Mesodermal cell (in vitro differentiated cells): ENCODE data around the gene B4GALT1. TPM values are rescaled to one million over a fixed set of nuclear protein-coding genes. Genes with fewer than 3 reads are reported as not detected.

Experiments used
- H3K27ac ChIP-seq: 2 replicates; pipeline ENCODE4 v1.7.0; 2013; ENCODE audit warnings: mild to moderate bottlenecking, low read depth, low read length, moderate library complexity; ENCODE audit not compliant: severe bottlenecking
- H3K36me3 ChIP-seq: 2 replicates; pipeline ENCODE4 v1.7.1; 2013; ENCODE audit warnings: mild to moderate bottlenecking, low read length, moderate library complexity; ENCODE audit not compliant: control insufficient read depth, insufficient read depth
- H3K4me1 ChIP-seq: one replicate; pipeline ENCODE4 v1.7.1; 2013; ENCODE audit warnings: mild to moderate bottlenecking, low read length; ENCODE audit not compliant: insufficient read depth, control insufficient read depth, poor library complexity, severe bottlenecking
- H3K4me3 ChIP-seq: 2 replicates; pipeline ENCODE4 v1.7.0; 2013; ENCODE audit warnings: low read length, control low read depth, mild to moderate bottlenecking; ENCODE audit not compliant: insufficient read depth, poor library complexity, severe bottlenecking; ENCODE audit errors: extremely low read depth
- H3K9me3 ChIP-seq: 2 replicates; pipeline ENCODE4 v1.7.1; 2013; ENCODE audit warnings: mild to moderate bottlenecking, low read length, moderate library complexity; ENCODE audit not compliant: control insufficient read depth
- WGBS, 2 experiments: methylation state at CpG; one replicate each; pipeline ENCODE4 v1.1.5; 2013; ENCODE audit warnings: missing lambda C conversion rate in 2 of 2; ENCODE audit not compliant: insufficient coverage in 2 of 2; 5-methylcytosine and 5-hydroxymethylcytosine counted together
- polyA plus RNA-seq, 2 experiments: library from polyadenylated mRNA; stranded (reverse); fragments of 50-300 nt; gene quantifications; one replicate each; pipeline ENCODE4 v1.2.3, GENCODE V29; 2013

Gene B4GALT1
- 54.7 TPM for polyA plus RNA-seq (2013, experiment 1 of 2)
- polyA plus RNA-seq (2013, experiment 2 of 2), result 52.2 TPM

GRCh38 chr9:33167084-33167971, at the start of gene B4GALT1:
TSS of gene B4GALT1 (minus strand) at chr9:33167336. CDS start at chr9:33167169, 167 bp downstream.
- Histone ChIP-seq H3K4me1 (peaks cover 41% of the 10 kb centered on the region), H3K27ac (peak within 1 kb of the TSS; percentile 80)
- 1 to 9% methylated on average over 48 to 62 of the region's 101 CpGs for WGBS, 2 experiments

GRCh38 chr9:33211695-33212393, 44.7 kb upstream of the B4GALT1 start:
- Histone ChIP-seq H3K9me3 (no peaks in the 10 kb centered on the region), H3K4me3 (no peak overlapping the region), H3K4me1 (peaks cover 7% of the 10 kb centered on the region), H3K36me3 (no peaks in the 10 kb centered on the region), H3K27ac (peak overlapping the region; percentile 64)
- WGBS, 2 experiments, result 0 to 70% methylated on average over 1 to 2 of the region's 3 CpGs

More at GRCh38 chr9:33167084-33167971, at the start of gene B4GALT1:
- H3K9me3 ChIP-seq, result no peaks in the 10 kb centered on the region
- no peaks in the 10 kb centered on the region for H3K36me3 ChIP-seq
- H3K4me3 ChIP-seq, result peak within 1 kb of the TSS; percentile 70

DNA sequence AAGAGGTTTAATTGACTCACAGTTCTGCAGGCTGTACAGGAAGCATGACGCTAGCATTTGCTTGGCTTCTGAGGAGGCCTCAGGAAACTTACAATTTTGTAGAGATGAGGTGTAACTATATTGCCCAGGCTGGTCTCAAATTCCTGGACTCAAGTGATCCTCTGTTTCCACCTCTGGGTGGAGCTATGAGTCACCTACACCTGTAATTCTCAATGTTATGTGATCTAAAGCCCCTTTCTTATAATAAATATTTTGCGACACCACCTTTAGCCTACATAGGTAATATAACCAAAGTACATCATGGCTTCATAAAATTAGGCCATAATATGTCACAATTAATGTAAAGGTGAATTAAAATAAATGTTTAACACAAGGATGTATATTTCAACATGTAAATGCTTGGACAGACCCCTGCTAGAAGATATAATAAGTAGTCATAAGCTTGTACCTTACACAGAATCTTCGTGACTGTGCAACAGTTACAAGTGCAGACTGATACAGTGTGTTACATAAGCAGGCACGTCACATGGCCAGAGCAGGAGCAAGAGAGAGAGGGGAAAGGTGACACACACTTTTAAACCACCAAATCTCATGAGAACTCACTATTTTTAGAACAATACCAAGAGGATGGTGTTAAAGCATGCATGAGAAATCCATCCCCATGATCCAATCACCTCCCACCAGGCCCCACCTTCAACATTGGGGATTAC, 43.0 kb upstream of the B4GALT1 start:
- Histone ChIP-seq H3K4me3 (no peak overlapping the region), H3K36me3 (no peaks in the 10 kb centered on the region), H3K9me3 (no peaks in the 10 kb centered on the region), H3K4me1 (peaks cover 7% of the 10 kb centered on the region), H3K27ac (no peak overlapping the region)
- 77% methylated on average over 2 of the region's 4 CpGs; no CpG with 5 or more reads in 1 of the 2 experiments for WGBS, 2 experiments

DNA sequence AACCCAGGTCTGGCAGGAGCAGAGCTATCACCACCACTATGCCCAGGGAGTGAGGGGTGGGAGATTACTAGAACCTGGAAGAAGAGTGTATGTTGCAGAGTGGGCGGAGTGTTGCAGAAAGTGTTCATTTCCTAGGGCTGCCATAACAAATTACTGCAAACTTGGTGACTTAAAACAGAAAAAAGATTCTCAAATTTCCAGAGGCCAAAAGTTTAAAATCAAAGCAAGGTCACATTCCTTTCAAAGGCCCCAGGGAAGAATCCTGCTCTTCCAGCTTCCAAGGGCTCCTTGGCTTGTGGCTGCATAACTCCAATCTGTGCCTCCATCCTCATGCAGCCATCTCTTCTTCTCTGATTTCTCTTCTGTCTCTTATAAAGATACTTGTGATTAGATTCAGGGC, 42.3 kb upstream of the B4GALT1 start:
- 100% methylated on average over 1 of the region's 1 CpG; no CpG with 5 or more reads in 1 of the 2 experiments for WGBS, 2 experiments
- Histone ChIP-seq H3K36me3 (no peaks in the 10 kb centered on the region), H3K9me3 (no peaks in the 10 kb centered on the region), H3K27ac (no peak overlapping the region), H3K4me1 (peaks cover 7% of the 10 kb centered on the region), H3K4me3 (no peak overlapping the region)

DNA sequence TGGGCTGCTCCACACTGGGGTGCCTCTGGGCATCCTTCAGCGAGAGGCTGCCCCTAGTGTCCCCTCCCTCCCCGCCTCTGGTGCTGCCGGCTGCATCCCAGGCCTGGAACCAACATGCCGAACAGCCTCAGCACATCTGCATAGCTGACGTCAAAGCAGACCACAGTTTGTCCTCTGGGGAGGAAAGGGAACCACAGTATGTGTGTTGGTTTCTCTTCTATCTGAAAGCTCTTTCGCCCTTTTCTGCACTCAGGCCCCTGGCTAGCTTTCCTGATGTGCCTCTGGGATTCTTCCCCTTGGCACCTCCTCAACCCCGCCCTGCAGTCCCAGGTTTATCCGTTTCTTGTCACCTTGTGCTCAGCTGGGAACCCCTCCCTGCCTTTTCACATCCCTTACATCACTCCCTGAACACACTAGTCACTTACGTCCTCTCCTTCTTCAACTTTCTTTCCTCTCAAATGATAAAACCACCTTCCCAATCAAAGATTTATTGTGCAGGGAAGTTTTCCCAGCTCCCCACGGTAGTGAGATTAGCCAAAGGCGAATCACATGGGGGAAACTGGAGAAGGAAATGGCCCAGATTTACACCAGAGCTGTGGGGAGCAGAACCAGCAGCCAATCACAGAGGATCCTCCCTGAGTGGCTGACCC, 35.5 kb upstream of the B4GALT1 start:
- 68% methylated on average over 9 to 10 of the region's 11 CpGs for whole genome bisulfite sequencing, 2 experiments
- Histone ChIP-seq H3K4me3 (no peak overlapping the region), H3K4me1 (no peaks in the 10 kb centered on the region), H3K9me3 (no peaks in the 10 kb centered on the region), H3K36me3 (no peaks in the 10 kb centered on the region), H3K27ac (no peak overlapping the region)

GRCh38 chr9:33202018-33202417, 34.9 kb upstream of the B4GALT1 start:
- no peaks in the 10 kb centered on the region for H3K4me1 ChIP-seq
- H3K9me3 ChIP-seq, result no peaks in the 10 kb centered on the region
- no peaks in the 10 kb centered on the region for H3K36me3 ChIP-seq
- H3K4me3 ChIP-seq, result no peak overlapping the region
- H3K27ac ChIP-seq, result no peak overlapping the region
- 100% methylated on average over 1 of the region's 1 CpG for WGBS, 2 experiments

DNA sequence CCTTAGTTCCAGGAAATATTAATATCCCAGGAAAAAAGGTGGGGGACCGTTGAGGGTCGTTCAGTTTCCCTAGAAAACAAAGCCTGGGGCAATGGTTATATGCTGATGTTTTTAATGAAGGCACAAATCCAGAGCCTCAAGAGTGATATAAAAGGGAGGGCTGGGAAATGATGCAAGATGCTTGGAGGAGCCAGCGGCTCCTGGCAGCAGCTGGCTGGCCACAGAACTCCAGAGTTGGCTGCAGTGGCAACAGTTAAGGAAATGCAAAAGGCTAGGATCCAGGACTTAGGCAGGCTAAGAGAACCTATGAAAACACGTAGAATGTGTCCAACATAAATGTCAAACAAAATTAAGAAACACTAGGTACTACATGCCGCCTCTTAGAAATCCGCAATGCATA, 31.0 kb upstream of the B4GALT1 start:
- Histone ChIP-seq H3K36me3 (no peaks in the 10 kb centered on the region), H3K27ac (no peak overlapping the region)
- WGBS, 2 experiments, result 91 to 98% methylated on average over 6 of the region's 6 CpGs

DNA sequence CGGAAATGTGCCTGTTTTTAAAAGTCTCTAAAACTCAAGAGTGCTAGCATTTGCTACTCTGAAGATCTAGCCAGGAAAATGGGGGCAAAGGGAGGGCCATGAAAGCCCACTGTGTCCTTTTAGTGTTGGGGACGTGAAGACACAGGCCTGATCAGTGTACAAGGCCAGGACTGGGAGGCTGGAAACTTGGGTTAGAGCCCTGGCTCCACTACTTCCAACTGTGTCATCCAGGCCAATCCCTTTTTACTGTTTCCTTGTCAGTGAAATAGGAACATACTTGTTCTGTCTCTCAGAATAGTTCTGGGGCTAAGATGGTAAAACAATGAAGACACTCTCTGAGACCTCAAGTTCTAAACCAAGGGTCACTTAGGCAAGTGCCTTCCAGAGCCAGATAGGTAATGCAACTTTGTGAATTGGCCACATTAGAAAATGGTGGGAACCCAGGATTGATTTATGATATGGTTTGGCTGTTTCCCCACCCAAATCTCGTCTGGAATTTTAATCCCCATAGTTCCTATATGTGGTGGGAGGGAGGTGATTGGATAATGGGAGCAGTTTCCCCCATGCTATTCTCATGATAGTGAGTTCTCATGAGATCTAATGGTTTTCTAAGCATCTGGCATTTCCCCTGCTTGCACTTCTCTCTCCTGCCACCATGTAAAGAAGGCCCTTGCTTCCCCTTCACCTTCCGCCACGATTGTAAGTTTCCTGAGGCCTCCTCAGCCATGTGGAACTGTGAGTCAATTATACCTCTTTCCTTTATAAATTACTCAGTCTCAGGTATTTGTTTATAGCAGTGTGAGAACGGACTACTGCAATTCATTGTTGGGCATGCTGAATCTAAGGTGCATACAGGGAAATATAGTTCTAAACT, 30.4 kb upstream of the B4GALT1 start:
- Histone ChIP-seq H3K9me3 (no peaks in the 10 kb centered on the region), H3K4me3 (no peak overlapping the region), H3K27ac (no peak overlapping the region), H3K4me1 (no peaks in the 10 kb centered on the region), H3K36me3 (no peaks in the 10 kb centered on the region)
- 90 to 96% methylated on average over 2 to 3 of the region's 6 CpGs for WGBS, 2 experiments

More for the DNA sequence above, 31.0 kb upstream of the B4GALT1 start:
- no peaks in the 10 kb centered on the region for H3K4me1 ChIP-seq
- H3K4me3 ChIP-seq, result no peak overlapping the region
- no peaks in the 10 kb centered on the region for H3K9me3 ChIP-seq

GRCh38 chr9:33196736-33197135, 29.6 kb upstream of the B4GALT1 start:
- H3K36me3 ChIP-seq, result no peaks in the 10 kb centered on the region
- WGBS, 2 experiments, result 75 to 93% methylated on average over 1 of the region's 1 CpG
- no peaks in the 10 kb centered on the region for H3K4me1 ChIP-seq
- no peak overlapping the region for H3K27ac ChIP-seq
- H3K4me3 ChIP-seq, result no peak overlapping the region
- H3K9me3 ChIP-seq, result no peaks in the 10 kb centered on the region
